H1 (cell line): Measurements from ENCODE around the gene LRCH2. TPM values are rescaled to one million over a fixed set of nuclear protein-coding genes. Genes with fewer than 3 reads are reported as not detected.

Source experiments
- NANOG ChIP-seq: IDR thresholded peaks from 2 replicates; pipeline ENCODE4 v1.6.1; 2011; ENCODE audit warnings: low read length, low read depth, mild to moderate bottlenecking, inconsistent platforms; ENCODE audit not compliant: insufficient read depth, poor library complexity, severe bottlenecking
- polyA plus RNA-seq, 7 experiments: library from polyadenylated mRNA; depleted of rRNA in 3 of 7; stranded (reverse) in 5 of 7; unstranded in 2 of 7; fragments of >200 nt in 5 of 7; fragments of 200-250 nt in 2 of 7; gene quantifications; 1 replicate in 5 of 7; 2 replicates in 1 of 7; 4 replicates in 1 of 7; pipeline versions ENCODE4 v1.2.1 to v1.2.3, GENCODE V29; 2011 to 2013; ENCODE audit warnings: missing spikeins in 2 of 7, mixed read lengths in 2 of 7
- total RNA-seq: library from RNA; stranded (reverse); fragmentation: NEBNext Ultra II Directional; extraction: Animal tissue kit (Norgen Biotek cat#: 25700); gene quantifications from 2 replicates; pipeline ENCODE4 v1.2.1, GENCODE V29; 2021
- TF ChIP-seq, protein P1 (sequence below): fragments of 300-600 bp; sonication (generic); IDR thresholded peaks from 2 replicates; pipeline ENCODE4 v1.7.1; 2012; ENCODE audit warnings: low read length, moderate library complexity, mild to moderate bottlenecking, inconsistent platforms; ENCODE audit not compliant: insufficient replicate concordance

The LRCH2 gene
- total and polyA plus RNA-seq, 2 of the 8 experiments (the other 6 are each of a cell fraction or from before 2014, with no cell fraction given): 1.5 to 5.5 TPM

DNA sequence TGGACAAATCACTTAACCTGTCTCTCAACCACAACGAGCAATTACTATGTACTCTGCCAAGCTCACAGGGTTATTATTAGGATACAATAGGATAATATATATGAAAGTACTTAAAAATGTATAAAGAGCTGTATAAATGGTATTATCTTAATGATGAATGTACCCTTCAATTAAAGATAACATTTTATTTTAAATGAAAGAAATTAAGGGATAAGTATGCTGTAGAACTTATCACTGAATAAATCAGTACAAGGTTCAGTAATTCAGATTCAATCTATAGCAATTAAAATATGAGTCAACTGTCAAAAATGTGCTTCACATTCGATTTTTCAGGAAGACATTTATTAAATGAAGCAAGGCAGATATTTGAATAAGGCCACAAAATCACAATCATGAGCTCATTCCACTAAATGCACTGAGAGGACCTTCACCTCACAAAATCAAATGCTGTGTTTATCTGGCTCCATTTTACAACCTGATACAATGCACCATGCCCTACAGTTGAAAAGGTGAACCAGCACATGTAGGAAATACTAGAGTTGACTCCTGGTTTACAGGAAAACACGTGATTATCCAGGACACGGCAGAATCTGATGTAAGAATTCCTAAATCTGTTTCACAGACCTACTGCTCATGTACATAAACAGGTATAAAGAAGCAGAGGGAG, 4.4 kb downstream of the LRCH2 start (continued):
- TF ChIP-seq, protein P1, sequence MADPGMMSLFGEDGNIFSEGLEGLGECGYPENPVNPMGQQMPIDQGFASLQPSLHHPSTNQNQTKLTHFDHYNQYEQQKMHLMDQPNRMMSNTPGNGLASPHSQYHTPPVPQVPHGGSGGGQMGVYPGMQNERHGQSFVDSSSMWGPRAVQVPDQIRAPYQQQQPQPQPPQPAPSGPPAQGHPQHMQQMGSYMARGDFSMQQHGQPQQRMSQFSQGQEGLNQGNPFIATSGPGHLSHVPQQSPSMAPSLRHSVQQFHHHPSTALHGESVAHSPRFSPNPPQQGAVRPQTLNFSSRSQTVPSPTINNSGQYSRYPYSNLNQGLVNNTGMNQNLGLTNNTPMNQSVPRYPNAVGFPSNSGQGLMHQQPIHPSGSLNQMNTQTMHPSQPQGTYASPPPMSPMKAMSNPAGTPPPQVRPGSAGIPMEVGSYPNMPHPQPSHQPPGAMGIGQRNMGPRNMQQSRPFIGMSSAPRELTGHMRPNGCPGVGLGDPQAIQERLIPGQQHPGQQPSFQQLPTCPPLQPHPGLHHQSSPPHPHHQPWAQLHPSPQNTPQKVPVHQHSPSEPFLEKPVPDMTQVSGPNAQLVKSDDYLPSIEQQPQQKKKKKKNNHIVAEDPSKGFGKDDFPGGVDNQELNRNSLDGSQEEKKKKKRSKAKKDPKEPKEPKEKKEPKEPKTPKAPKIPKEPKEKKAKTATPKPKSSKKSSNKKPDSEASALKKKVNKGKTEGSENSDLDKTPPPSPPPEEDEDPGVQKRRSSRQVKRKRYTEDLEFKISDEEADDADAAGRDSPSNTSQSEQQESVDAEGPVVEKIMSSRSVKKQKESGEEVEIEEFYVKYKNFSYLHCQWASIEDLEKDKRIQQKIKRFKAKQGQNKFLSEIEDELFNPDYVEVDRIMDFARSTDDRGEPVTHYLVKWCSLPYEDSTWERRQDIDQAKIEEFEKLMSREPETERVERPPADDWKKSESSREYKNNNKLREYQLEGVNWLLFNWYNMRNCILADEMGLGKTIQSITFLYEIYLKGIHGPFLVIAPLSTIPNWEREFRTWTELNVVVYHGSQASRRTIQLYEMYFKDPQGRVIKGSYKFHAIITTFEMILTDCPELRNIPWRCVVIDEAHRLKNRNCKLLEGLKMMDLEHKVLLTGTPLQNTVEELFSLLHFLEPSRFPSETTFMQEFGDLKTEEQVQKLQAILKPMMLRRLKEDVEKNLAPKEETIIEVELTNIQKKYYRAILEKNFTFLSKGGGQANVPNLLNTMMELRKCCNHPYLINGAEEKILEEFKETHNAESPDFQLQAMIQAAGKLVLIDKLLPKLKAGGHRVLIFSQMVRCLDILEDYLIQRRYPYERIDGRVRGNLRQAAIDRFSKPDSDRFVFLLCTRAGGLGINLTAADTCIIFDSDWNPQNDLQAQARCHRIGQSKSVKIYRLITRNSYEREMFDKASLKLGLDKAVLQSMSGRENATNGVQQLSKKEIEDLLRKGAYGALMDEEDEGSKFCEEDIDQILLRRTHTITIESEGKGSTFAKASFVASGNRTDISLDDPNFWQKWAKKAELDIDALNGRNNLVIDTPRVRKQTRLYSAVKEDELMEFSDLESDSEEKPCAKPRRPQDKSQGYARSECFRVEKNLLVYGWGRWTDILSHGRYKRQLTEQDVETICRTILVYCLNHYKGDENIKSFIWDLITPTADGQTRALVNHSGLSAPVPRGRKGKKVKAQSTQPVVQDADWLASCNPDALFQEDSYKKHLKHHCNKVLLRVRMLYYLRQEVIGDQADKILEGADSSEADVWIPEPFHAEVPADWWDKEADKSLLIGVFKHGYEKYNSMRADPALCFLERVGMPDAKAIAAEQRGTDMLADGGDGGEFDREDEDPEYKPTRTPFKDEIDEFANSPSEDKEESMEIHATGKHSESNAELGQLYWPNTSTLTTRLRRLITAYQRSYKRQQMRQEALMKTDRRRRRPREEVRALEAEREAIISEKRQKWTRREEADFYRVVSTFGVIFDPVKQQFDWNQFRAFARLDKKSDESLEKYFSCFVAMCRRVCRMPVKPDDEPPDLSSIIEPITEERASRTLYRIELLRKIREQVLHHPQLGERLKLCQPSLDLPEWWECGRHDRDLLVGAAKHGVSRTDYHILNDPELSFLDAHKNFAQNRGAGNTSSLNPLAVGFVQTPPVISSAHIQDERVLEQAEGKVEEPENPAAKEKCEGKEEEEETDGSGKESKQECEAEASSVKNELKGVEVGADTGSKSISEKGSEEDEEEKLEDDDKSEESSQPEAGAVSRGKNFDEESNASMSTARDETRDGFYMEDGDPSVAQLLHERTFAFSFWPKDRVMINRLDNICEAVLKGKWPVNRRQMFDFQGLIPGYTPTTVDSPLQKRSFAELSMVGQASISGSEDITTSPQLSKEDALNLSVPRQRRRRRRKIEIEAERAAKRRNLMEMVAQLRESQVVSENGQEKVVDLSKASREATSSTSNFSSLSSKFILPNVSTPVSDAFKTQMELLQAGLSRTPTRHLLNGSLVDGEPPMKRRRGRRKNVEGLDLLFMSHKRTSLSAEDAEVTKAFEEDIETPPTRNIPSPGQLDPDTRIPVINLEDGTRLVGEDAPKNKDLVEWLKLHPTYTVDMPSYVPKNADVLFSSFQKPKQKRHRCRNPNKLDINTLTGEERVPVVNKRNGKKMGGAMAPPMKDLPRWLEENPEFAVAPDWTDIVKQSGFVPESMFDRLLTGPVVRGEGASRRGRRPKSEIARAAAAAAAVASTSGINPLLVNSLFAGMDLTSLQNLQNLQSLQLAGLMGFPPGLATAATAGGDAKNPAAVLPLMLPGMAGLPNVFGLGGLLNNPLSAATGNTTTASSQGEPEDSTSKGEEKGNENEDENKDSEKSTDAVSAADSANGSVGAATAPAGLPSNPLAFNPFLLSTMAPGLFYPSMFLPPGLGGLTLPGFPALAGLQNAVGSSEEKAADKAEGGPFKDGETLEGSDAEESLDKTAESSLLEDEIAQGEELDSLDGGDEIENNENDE: no peak
- no peak for TF ChIP-seq NANOG
